ENCODE measurements around the gene DYNAP.

DYNAP gene

DNA sequence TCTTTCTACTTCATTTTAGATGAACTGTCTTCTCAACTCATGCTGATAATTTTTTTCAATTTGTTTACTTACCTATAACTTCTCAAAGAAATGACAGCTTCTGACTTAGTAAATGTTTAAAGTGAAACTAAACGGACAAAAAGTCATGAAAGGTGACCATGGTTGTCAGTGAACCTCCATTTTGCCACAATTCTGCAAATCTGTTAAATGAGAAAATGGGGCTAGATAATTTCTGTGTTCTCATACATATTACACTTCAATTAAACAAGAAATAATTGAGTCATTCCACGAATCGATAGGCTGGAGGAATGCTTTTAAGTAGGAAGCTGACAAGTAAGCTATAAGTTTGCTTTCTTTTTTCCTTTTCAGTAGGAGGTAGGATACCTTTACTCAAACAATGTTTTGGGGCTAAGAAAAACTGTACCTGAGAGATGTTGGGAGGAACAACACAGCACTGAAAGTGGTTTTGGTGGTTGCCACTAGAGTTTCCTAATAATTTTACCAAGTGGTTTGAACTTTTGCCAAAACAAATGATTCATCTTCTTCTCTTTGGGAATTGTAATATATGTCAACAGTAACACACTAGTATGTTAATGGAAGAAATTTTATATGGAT, 17.1 kb downstream of the DYNAP start:
- no peak overlapping the region for H3K27ac ChIP-seq
- H3K4me1 ChIP-seq: no peaks in the 10 kb centered on the region
- no peaks in the 10 kb centered on the region for H3K27me3 ChIP-seq (ENCODE audit: control insufficient read depth, insufficient read depth, low read length)
- H3K79me2 ChIP-seq: no peaks in the 10 kb centered on the region
- peak overlapping the region; percentile 79 for H3K4me3 ChIP-seq (ENCODE audit: low read depth, low read length)
- H2AFZ ChIP-seq: peak overlapping the region; percentile 76
- peak overlapping the region; percentile 76 for H3K4me2 ChIP-seq (ENCODE audit: low read length)
- TF ChIP-seq CTCF (IDR thresholded peaks at IDR 0.05): no peak
- no peak overlapping the region for H3K9ac ChIP-seq
- no peaks in the 10 kb centered on the region for H3K36me3 ChIP-seq (ENCODE audit: control insufficient read depth, insufficient read depth, low read length)
- H3K9me3 ChIP-seq (ENCODE audit: control insufficient read depth, low read length): no peaks in the 10 kb centered on the region

GRCh38 chr18:54611816-54612215, 20.8 kb downstream of the DYNAP start:
- no peaks in the 10 kb centered on the region for H3K79me2 ChIP-seq
- H3K4me3 ChIP-seq (ENCODE audit: low read depth, low read length): no peak overlapping the region
- no peak overlapping the region for H3K4me2 ChIP-seq (ENCODE audit: low read length)
- no peak overlapping the region for H3K9ac ChIP-seq
- no peak overlapping the region for H3K27ac ChIP-seq
- no peaks in the 10 kb centered on the region for H3K36me3 ChIP-seq (ENCODE audit: control insufficient read depth, insufficient read depth, low read length)
- no peak overlapping the region for H2AFZ ChIP-seq
- no peaks in the 10 kb centered on the region for H3K4me1 ChIP-seq
- H3K9me3 ChIP-seq (ENCODE audit: control insufficient read depth, low read length): no peaks in the 10 kb centered on the region
- no peak for TF ChIP-seq CTCF (IDR thresholded peaks at IDR 0.05)
- H3K27me3 ChIP-seq (ENCODE audit: control insufficient read depth, insufficient read depth, low read length): no peaks in the 10 kb centered on the region

GRCh38 chr18:54612237-54612636, 21.2 kb downstream of the DYNAP start:
- H3K27me3 ChIP-seq (ENCODE audit: control insufficient read depth, insufficient read depth, low read length): no peaks in the 10 kb centered on the region
- H3K4me2 ChIP-seq (ENCODE audit: low read length): no peak overlapping the region
- no peaks in the 10 kb centered on the region for H3K9me3 ChIP-seq (ENCODE audit: control insufficient read depth, low read length)
- no peak overlapping the region for H2AFZ ChIP-seq
- no peak overlapping the region for H3K9ac ChIP-seq
- H3K4me3 ChIP-seq (ENCODE audit: low read depth, low read length): no peak overlapping the region
- H3K36me3 ChIP-seq (ENCODE audit: control insufficient read depth, insufficient read depth, low read length): no peaks in the 10 kb centered on the region
- H3K27ac ChIP-seq: no peak overlapping the region
- TF ChIP-seq CTCF (IDR thresholded peaks at IDR 0.05): no peak
- H3K4me1 ChIP-seq: no peaks in the 10 kb centered on the region
- H3K79me2 ChIP-seq: no peaks in the 10 kb centered on the region

GRCh38 chr18:54613174-54613573, 22.1 kb downstream of the DYNAP start:
- TF ChIP-seq CTCF (IDR thresholded peaks at IDR 0.05): no peak

GRCh38 chr18:54616220-54616848, 25.3 kb downstream of the DYNAP start:
- H3K36me3 ChIP-seq (ENCODE audit: control insufficient read depth, insufficient read depth, low read length): no peaks in the 10 kb centered on the region
- no peak for TF ChIP-seq CTCF (IDR thresholded peaks at IDR 0.05)
- H3K9me3 ChIP-seq (ENCODE audit: control insufficient read depth, low read length): no peaks in the 10 kb centered on the region
- H3K79me2 ChIP-seq: no peaks in the 10 kb centered on the region
- H3K27me3 ChIP-seq (ENCODE audit: control insufficient read depth, insufficient read depth, low read length): no peaks in the 10 kb centered on the region
- no peak overlapping the region for H3K27ac ChIP-seq
- H2AFZ ChIP-seq: no peak overlapping the region
- H3K4me1 ChIP-seq: no peaks in the 10 kb centered on the region
- no peak overlapping the region for H3K4me2 ChIP-seq (ENCODE audit: low read length)
- H3K9ac ChIP-seq: no peak overlapping the region
- H3K4me3 ChIP-seq (ENCODE audit: low read depth, low read length): no peak overlapping the region

More at GRCh38 chr18:54613174-54613573, 22.1 kb downstream of the DYNAP start:
- Histone ChIP-seq H3K9ac (no peak overlapping the region), H2AFZ (no peak overlapping the region), H3K27ac (no peak overlapping the region), H3K4me2 (ENCODE audit: low read length) (no peak overlapping the region), H3K4me3 (ENCODE audit: low read depth, low read length) (no peak overlapping the region), H3K79me2 (no peaks in the 10 kb centered on the region), H3K9me3 (ENCODE audit: control insufficient read depth, low read length) (no peaks in the 10 kb centered on the region), H3K27me3 (ENCODE audit: control insufficient read depth, insufficient read depth, low read length) (no peaks in the 10 kb centered on the region), H3K4me1 (no peaks in the 10 kb centered on the region), H3K36me3 (ENCODE audit: control insufficient read depth, insufficient read depth, low read length) (no peaks in the 10 kb centered on the region)
